H1 (cell line): ENCODE data around the gene KIF5C. TPM values are rescaled to one million over a fixed set of nuclear protein-coding genes. Genes with fewer than 3 reads are reported as not detected.

Source experiments
- CTCF ChIA-PET: fragments of 300-600 bp; sonication (Branson Sonifier 250); formaldehyde crosslinking; loops from one replicate; lab custom pipeline; 2021; ENCODE audit not compliant: partially characterized antibody; lab: Charles Lee
- POLR2A ChIA-PET: fragments of 300-600 bp; sonication (Branson Sonifier 250); formaldehyde crosslinking; loops from one replicate; lab custom pipeline; 2021; ENCODE audit warnings: inconsistent platforms; ENCODE audit not compliant: partially characterized antibody; lab: Charles Lee
- DNase-seq, 2 experiments: peaks; one replicate each; pipeline versions ENCODE4 v3.0.0 to v3.0.0-alpha.2; 2010 to 2022; ENCODE audit warnings: low spot score in 2 of 2, low read depth in 1 of 2, mixed read lengths in 1 of 2
- FAIRE-seq: peaks from 2 replicates; lab custom pipeline; 2011; peaks lifted over from hg19 to GRCh38; lab: Jason Lieb, UNC
- H2AFZ ChIP-seq: 2 replicates; pipeline ENCODE4 v1.8.1; 2012; ENCODE audit warnings: low read length, inconsistent platforms
- H2AK5ac ChIP-seq: 2 replicates; pipeline ENCODE4 v1.6.1; 2013; ENCODE audit warnings: low read depth, low read length
- H2BK120ac ChIP-seq: replicated peaks from 2 replicates; pipeline ENCODE3; 2013; ENCODE audit warnings: low read depth, low read length, inconsistent platforms
- H2BK12ac ChIP-seq: 2 replicates; pipeline ENCODE4 v1.6.1; 2013; ENCODE audit warnings: low read depth, low read length
- H2BK15ac ChIP-seq: 2 replicates; pipeline ENCODE4 v1.6.1; 2013; ENCODE audit warnings: low read length
- H2BK20ac ChIP-seq: 2 replicates; pipeline ENCODE4 v1.6.1; 2013; ENCODE audit warnings: low read length
- H2BK5ac ChIP-seq: 2 replicates; pipeline ENCODE4 v1.6.1; 2013; ENCODE audit warnings: low read depth, low read length
- H3K14ac ChIP-seq: 2 replicates; pipeline ENCODE4 v1.6.1; 2013; ENCODE audit warnings: inconsistent platforms; ENCODE audit not compliant: insufficient read length
- H3K18ac ChIP-seq: 2 replicates; pipeline ENCODE4 v1.6.1; 2013; ENCODE audit warnings: low read length; ENCODE audit errors: extremely low read depth
- H3K23ac ChIP-seq: 2 replicates; pipeline ENCODE4 v1.6.1; 2013; ENCODE audit warnings: inconsistent platforms; ENCODE audit not compliant: insufficient read length
- H3K23me2 ChIP-seq: 2 replicates; pipeline ENCODE4 v1.6.1; 2013; ENCODE audit warnings: low read depth, low read length
- H3K27ac ChIP-seq: 2 replicates; pipeline ENCODE4 v1.6.1; 2011; ENCODE audit warnings: low read depth, low read length, inconsistent platforms
- H3K27me3 ChIP-seq, 4 experiments: replicated peaks in 1 of 4; 1 replicate in 1 of 4; 2 replicates in 3 of 4; pipeline versions ENCODE4 v1.6.1 to v1.8.1; 2011 to 2013; ENCODE audit warnings: low read length in 3 of 4, mild to moderate bottlenecking in 3 of 4, inconsistent platforms in 2 of 4, mixed read lengths in 2 of 4, moderate library complexity in 1 of 4; ENCODE audit not compliant: control insufficient read depth in 3 of 4, insufficient read depth in 3 of 4; ENCODE audit errors: extremely low read depth in 1 of 4
- H3K36me3 ChIP-seq, 4 experiments: 2 replicates each; pipeline versions ENCODE4 v1.6.1 to v1.8.1; 2011 to 2013; ENCODE audit warnings: mild to moderate bottlenecking in 4 of 4, low read length in 3 of 4, moderate library complexity in 2 of 4, control low read depth in 1 of 4, inconsistent platforms in 1 of 4; ENCODE audit not compliant: insufficient read depth in 4 of 4, control insufficient read depth in 2 of 4
- H3K4ac ChIP-seq: replicated peaks from 2 replicates; pipeline ENCODE3; 2013; ENCODE audit warnings: low read length, low read depth, mixed read lengths, inconsistent platforms; ENCODE audit not compliant: insufficient read length
- H3K4me1 ChIP-seq, 4 experiments: replicated peaks in 1 of 4; 1 replicate in 1 of 4; 2 replicates in 3 of 4; pipeline versions ENCODE4 v1.6.1 to v1.8.1; 2011 to 2013; ENCODE audit warnings: low read length in 3 of 4, inconsistent platforms in 2 of 4, mixed read lengths in 1 of 4; ENCODE audit not compliant: insufficient read depth in 4 of 4, control insufficient read depth in 3 of 4
- H3K4me2 ChIP-seq, 2 experiments: 2 replicates each; pipeline versions ENCODE4 v1.6.1 to v1.8.1; 2011 to 2013; ENCODE audit warnings: low read depth in 2 of 2, low read length in 2 of 2, control low read depth in 1 of 2, inconsistent platforms in 1 of 2, mild to moderate bottlenecking in 1 of 2; ENCODE audit not compliant: insufficient read depth in 1 of 2
- H3K4me3 ChIP-seq, 4 experiments: fragments of 200-600, 300-600 bp in 1 of 4; sonication (generic), shearing (Covaris generic), sonication (Bioruptor Twin) in 1 of 4; 2 replicates each; pipeline versions ENCODE4 v1.5.1 to v1.8.1; 2011 to 2016; ENCODE audit warnings: low read length in 4 of 4, low read depth in 3 of 4, control low read depth in 2 of 4, inconsistent platforms in 2 of 4, mild to moderate bottlenecking in 2 of 4, mixed read lengths in 1 of 4, moderate library complexity in 1 of 4; ENCODE audit not compliant: insufficient read depth in 2 of 4; ENCODE audit errors: extremely low read depth in 1 of 4
- H3K56ac ChIP-seq: replicated peaks from 2 replicates; pipeline ENCODE3; 2013; ENCODE audit warnings: low read depth, mild to moderate bottlenecking, mixed read lengths, low read length, inconsistent platforms; ENCODE audit not compliant: insufficient read length
- H3K79me1 ChIP-seq: 2 replicates; pipeline ENCODE4 v1.6.1; 2013; ENCODE audit warnings: low read depth, low read length, control low read depth
- H3K79me2 ChIP-seq, 2 experiments: 2 replicates each; pipeline versions ENCODE4 v1.6.1 to v1.8.1; 2012 to 2013; ENCODE audit warnings: low read length in 2 of 2, mild to moderate bottlenecking in 2 of 2, inconsistent platforms in 1 of 2; ENCODE audit not compliant: insufficient read depth in 2 of 2, control insufficient read depth in 1 of 2
- H3K9ac ChIP-seq, 4 experiments: replicated peaks in 1 of 4; 1 replicate in 1 of 4; 2 replicates in 3 of 4; pipeline versions ENCODE4 v1.6.1 to v1.8.1; 2011 to 2013; ENCODE audit warnings: low read depth in 3 of 4, low read length in 3 of 4, control low read depth in 2 of 4, mild to moderate bottlenecking in 2 of 4, moderate library complexity in 2 of 4, inconsistent platforms in 1 of 4; ENCODE audit errors: extremely low read depth in 1 of 4
- H3K9me3 ChIP-seq, 2 experiments: 2 replicates each; pipeline versions ENCODE4 v1.6.1 to v1.8.1; 2012 to 2013; ENCODE audit warnings: mild to moderate bottlenecking in 2 of 2, moderate library complexity in 2 of 2, control low read depth in 1 of 2, inconsistent platforms in 1 of 2, low read depth in 1 of 2, low read length in 1 of 2, mixed read lengths in 1 of 2; ENCODE audit not compliant: insufficient read depth in 2 of 2
- H4K20me1 ChIP-seq, 2 experiments: replicated peaks in 1 of 2; 2 replicates each; pipeline versions ENCODE3 to v1.8.1; 2011 to 2013; ENCODE audit warnings: inconsistent platforms in 2 of 2, low read length in 2 of 2, mild to moderate bottlenecking in 1 of 2; ENCODE audit not compliant: insufficient read depth in 2 of 2, control insufficient read depth in 1 of 2
- H4K5ac ChIP-seq: 2 replicates; pipeline ENCODE4 v1.6.1; 2013; ENCODE audit warnings: low read length, low read depth, mixed read lengths, inconsistent platforms; ENCODE audit not compliant: insufficient read length
- H4K8ac ChIP-seq: 2 replicates; pipeline ENCODE4 v1.8.0; 2013; ENCODE audit warnings: mild to moderate bottlenecking, moderate library complexity, low read length, inconsistent platforms; ENCODE audit not compliant: insufficient read depth; ENCODE audit errors: extremely low read depth
- H4K91ac ChIP-seq: replicated peaks from 2 replicates; pipeline ENCODE3; 2013; ENCODE audit warnings: low read length, mixed read lengths, inconsistent platforms; ENCODE audit not compliant: insufficient read length
- ASH2L ChIP-seq: fragments of 200-600, 300-600 bp; sonication (generic); IDR thresholded peaks from one replicate; pipeline ENCODE4 v1.7.1; 2017; ENCODE audit warnings: low read length
- CEBPB ChIP-seq: IDR thresholded peaks from 2 replicates; pipeline ENCODE4 v1.6.1; 2012; ENCODE audit warnings: low read depth, low read length
- CHD2 ChIP-seq: IDR thresholded peaks from 2 replicates; pipeline ENCODE4 v1.6.1; 2012; ENCODE audit warnings: low read length, improper control_type of control experiment
- HDAC2 ChIP-seq, 2 experiments: fragments of 300-600 bp in 1 of 2; sonication (generic) in 1 of 2; IDR thresholded peaks; 2 replicates each; pipeline ENCODE4 v1.6.1; 2011 to 2012; ENCODE audit warnings: low read depth in 2 of 2, low read length in 2 of 2, mild to moderate bottlenecking in 2 of 2, moderate library complexity in 2 of 2, borderline replicate concordance in 1 of 2, inconsistent platforms in 1 of 2
- KDM4A ChIP-seq: IDR thresholded peaks from one replicate; pipeline ENCODE4 v1.7.1; 2012; ENCODE audit warnings: low read depth, mild to moderate bottlenecking, moderate library complexity, low read length, inconsistent platforms; ENCODE audit not compliant: severe bottlenecking
- POLR2AphosphoS5 ChIP-seq: IDR thresholded peaks from 2 replicates; pipeline ENCODE4 v1.6.1; 2011; ENCODE audit warnings: low read depth, low read length
- RAD21 ChIP-seq, 2 experiments: IDR thresholded peaks in 1 of 2; conservative IDR thresholded peaks in 1 of 2; 2 replicates each; pipeline ENCODE4 v1.6.1; 2011; ENCODE audit warnings: low read depth in 2 of 2, low read length in 2 of 2, improper control_type of control experiment in 1 of 2, inconsistent platforms in 1 of 2, mild to moderate bottlenecking in 1 of 2, moderate library complexity in 1 of 2
- RBBP5 ChIP-seq: IDR thresholded peaks from 2 replicates; pipeline ENCODE4 v1.7.1; 2012; ENCODE audit warnings: low read depth, mild to moderate bottlenecking, inconsistent platforms, low read length, moderate library complexity, borderline replicate concordance
- WGBS, 2 experiments: shearing (Covaris generic) in 1 of 2; methylation state at CpG; one replicate each; pipeline versions ENCODE4 v1.1.6 to v1.1.7; 2013 to 2015; ENCODE audit warnings: low lambda C conversion rate in 2 of 2, mixed read lengths in 2 of 2, inconsistent platforms in 1 of 2, low coverage in 1 of 2, missing lambda C conversion rate in 1 of 2; ENCODE audit not compliant: insufficient replicate concordance in 2 of 2, insufficient coverage in 1 of 2, insufficient read length in 1 of 2; ENCODE audit errors: extremely low coverage in 1 of 2, missing lambda C conversion rate in 1 of 2; 5-methylcytosine and 5-hydroxymethylcytosine counted together
- polyA plus RNA-seq, 7 experiments: library from polyadenylated mRNA; depleted of rRNA in 3 of 7; stranded (reverse) in 5 of 7; unstranded in 2 of 7; fragments of >200 nt in 5 of 7; fragments of 200-250 nt in 2 of 7; gene quantifications; 1 replicate in 5 of 7; 2 replicates in 1 of 7; 4 replicates in 1 of 7; pipeline versions ENCODE4 v1.2.1 to v1.2.3, GENCODE V29; 2011 to 2013; ENCODE audit warnings: missing spikeins in 2 of 7, mixed read lengths in 2 of 7
- total RNA-seq: library from RNA; stranded (reverse); fragmentation: NEBNext Ultra II Directional; extraction: Animal tissue kit (Norgen Biotek cat#: 25700); gene quantifications from 2 replicates; pipeline ENCODE4 v1.2.1, GENCODE V29; 2021

The KIF5C gene
- total and polyA plus RNA-seq, 2 of the 8 experiments (the other 6 are each of a cell fraction or from before 2014, with no cell fraction given) = 16.3 to 66.4 TPM

DNA sequence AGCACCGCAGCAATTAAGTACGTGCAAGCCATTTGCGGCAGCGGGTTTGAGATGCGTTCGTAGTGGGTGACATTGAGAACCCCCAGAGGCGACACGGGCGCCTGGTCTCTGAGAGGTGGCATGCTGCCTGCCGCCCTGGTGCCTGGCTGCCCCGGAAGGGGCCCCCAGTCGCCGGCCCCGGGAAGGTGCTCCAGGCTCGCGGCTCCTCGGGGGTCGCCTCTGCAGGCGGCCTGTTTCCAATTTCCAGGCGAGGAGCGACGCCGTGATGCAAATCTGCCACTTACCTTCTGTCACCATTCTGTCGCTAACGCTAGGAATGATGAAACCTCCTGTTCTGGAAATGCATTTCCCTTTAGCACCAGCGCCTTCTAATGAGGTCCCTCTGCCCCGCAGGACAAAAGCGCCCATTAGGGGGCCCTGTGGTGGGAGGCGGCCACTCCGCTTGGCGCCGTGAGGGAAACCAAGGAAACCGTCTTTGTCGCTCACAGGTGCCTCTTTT lies 13.0 kb downstream of the KIF5C start:
- DNase-seq = no peak

More for the DNA sequence above, 13.0 kb downstream of the KIF5C start:
- no peaks in the 10 kb centered on the region for H3K27me3 ChIP-seq
- 2% methylated on average over 34 of the region's 34 CpGs; no CpG with 5 or more reads in 1 of the 2 experiments for WGBS, 2 experiments
- peak overlapping the region in 1 of 4 experiments; percentile 14; a peak in 1 of 7 replicates for H3K9ac ChIP-seq
- H3K23me2 ChIP-seq = peaks cover 3% of the 10 kb centered on the region; the same call in 1 of the 2 replicates
- H4K5ac ChIP-seq = no peak overlapping the region
- POLR2A ChIA-PET = no interaction called here
- H3K79me1 ChIP-seq = peaks cover 3% of the 10 kb centered on the region
- CTCF ChIA-PET = no interaction called here
- no peak overlapping the region for H2BK120ac ChIP-seq
- peak overlapping the region; percentile 73 to 82 for H3K4me2 ChIP-seq
- H3K9me3 ChIP-seq = peaks cover 6 to 10% of the 10 kb centered on the region in 2 experiments; a peak in 3 of 4 replicates
- no peaks in the 10 kb centered on the region for H3K36me3 ChIP-seq
- peaks cover 0 to 3% (median 1%) of the 10 kb centered on the region in 4 experiments; a peak in 3 of 7 replicates for H3K4me1 ChIP-seq
- peak overlapping the region; percentile 79 for H3K18ac ChIP-seq
- no peak overlapping the region for H2AK5ac ChIP-seq
- no peak overlapping the region for H3K14ac ChIP-seq
- H3K23ac ChIP-seq = no peak overlapping the region
- TF ChIP-seq ASH2L (peak; percentile 90), KDM4A (peak; percentile 46), RBBP5 (0 out of 2 replicates have a peak, but pooled peaks have one; percentile 73), POLR2AphosphoS5 (no peak), CHD2 (no peak), RAD21 (IDR thresholded peaks at IDR 0.05 in 1 of 2, conservative IDR thresholded peaks at IDR 0.05 in 1 of 2; ENCODE audit: low read depth in 2 of 2, low read length in 2 of 2) (peak in 1 of 2 experiments; percentile 0; a peak in 1 of 4 replicates), HDAC2 (IDR thresholded peaks at IDR 0.05; ENCODE audit: borderline replicate concordance in 1 of 2, low read depth in 2 of 2, low read length in 2 of 2) (0 out of 4 replicates have a peak, but pooled peaks of 1 of the 2 experiments have one; percentile 38), CEBPB (0 out of 2 replicates have a peak, but pooled peaks have one; percentile 36)
- H2BK12ac ChIP-seq = no peak overlapping the region
- H4K91ac ChIP-seq = no peak overlapping the region
- no peak for FAIRE-seq
- no peak overlapping the region for H2BK15ac ChIP-seq
- H4K20me1 ChIP-seq = peaks cover 0 to 8% of the 10 kb centered on the region in 2 experiments
- H3K4ac ChIP-seq = no peak overlapping the region
- no peak overlapping the region for H2BK5ac ChIP-seq
- H3K27ac ChIP-seq = no peak overlapping the region
- H3K4me3 ChIP-seq = peak overlapping the region; percentile 50 to 66 (median 60)
- no peak overlapping the region for H2AFZ ChIP-seq
- no peak overlapping the region for H3K56ac ChIP-seq
- H3K79me2 ChIP-seq = peaks cover 0 to 79% of the 10 kb centered on the region in 2 experiments; a peak in 2 of 4 replicates
- no peak overlapping the region for H4K8ac ChIP-seq
- H2BK20ac ChIP-seq = 0 out of 2 replicates have a peak overlapping the region, but pooled peaks have one; percentile 51
